ENCODE data around the gene PLXDC1.

DNA sequence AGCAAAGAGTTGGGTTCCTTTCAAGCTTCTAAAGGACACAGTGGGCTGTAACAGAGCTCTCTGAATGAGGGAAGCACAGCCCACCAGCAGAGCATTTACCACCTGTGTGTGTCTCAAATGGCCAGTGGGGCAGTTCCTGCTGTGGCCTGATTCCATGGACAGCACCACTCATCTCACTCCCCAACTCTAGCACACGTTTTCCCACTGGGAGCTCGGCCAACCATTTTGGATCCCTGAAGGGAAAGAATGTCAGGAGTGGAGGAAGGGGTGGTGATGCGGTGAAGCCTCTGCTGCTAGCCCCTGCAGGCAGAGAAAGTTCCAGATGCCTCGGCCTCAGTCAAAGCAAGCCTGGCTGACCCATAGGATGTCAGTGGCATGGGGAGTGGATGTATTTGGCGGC, 86.6 kb downstream of the PLXDC1 start:
- TF ChIP-seq, protein P1, sequence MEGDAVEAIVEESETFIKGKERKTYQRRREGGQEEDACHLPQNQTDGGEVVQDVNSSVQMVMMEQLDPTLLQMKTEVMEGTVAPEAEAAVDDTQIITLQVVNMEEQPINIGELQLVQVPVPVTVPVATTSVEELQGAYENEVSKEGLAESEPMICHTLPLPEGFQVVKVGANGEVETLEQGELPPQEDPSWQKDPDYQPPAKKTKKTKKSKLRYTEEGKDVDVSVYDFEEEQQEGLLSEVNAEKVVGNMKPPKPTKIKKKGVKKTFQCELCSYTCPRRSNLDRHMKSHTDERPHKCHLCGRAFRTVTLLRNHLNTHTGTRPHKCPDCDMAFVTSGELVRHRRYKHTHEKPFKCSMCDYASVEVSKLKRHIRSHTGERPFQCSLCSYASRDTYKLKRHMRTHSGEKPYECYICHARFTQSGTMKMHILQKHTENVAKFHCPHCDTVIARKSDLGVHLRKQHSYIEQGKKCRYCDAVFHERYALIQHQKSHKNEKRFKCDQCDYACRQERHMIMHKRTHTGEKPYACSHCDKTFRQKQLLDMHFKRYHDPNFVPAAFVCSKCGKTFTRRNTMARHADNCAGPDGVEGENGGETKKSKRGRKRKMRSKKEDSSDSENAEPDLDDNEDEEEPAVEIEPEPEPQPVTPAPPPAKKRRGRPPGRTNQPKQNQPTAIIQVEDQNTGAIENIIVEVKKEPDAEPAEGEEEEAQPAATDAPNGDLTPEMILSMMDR (IDR thresholded peaks at IDR 0.05; ENCODE audit: low read depth, low read length), result no peak
- TF ChIP-seq EZH2phosphoT487 (IDR thresholded peaks at IDR 0.05; ENCODE audit: low read depth), result no peak
